ENCODE results near the gene ERI3.

The ERI3 gene

DNA sequence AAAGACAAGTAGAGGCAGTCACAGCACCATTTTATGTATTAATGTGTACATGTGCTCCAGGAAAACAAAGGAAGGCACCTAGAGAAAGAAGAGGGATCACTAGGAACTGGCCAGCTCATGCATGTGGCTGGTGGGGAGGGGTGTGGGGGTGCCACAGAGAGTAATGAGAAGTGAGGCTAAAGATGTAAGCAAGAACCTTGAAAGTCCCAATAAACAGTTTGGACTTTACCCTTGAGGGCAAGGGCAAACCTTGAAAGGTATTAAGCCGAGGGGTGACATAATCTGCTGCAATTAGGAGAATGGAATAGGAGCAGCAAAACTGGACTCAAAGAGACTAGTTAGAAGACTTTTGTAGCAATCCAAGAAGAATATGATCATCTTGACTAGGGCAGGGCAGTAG, 51.5 kb downstream of the ERI3 start:
- Mint-ChIP-seq H3K4me1 (peaks cover 31% of the 10 kb centered on the region), H3K4me3 (no peak overlapping the region)

DNA sequence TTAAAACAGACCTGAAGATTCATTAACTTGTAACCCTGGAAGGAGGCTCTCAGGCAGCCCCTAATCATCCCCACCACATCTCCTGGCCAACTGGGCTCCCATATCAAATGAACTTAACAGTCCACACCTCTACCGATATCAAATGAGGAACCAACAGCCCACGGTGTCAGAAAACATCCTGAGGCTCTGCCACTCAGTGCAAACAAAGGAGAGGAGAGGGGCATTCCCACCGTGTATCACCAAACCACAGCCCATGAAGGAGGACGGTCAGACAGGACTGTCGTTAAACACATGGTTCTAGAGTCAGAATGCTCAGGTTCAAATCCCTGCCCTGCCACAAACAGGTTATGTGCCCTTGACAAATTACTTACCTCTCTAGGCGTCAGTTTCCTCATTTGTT, 52.5 kb downstream of the ERI3 start:
- no peak overlapping the region for H3K4me3 Mint-ChIP-seq
- H3K36me3 Mint-ChIP-seq (ENCODE audit: low read depth): peaks cover 71% of the 10 kb centered on the region
- TF ChIP-seq, protein P1, sequence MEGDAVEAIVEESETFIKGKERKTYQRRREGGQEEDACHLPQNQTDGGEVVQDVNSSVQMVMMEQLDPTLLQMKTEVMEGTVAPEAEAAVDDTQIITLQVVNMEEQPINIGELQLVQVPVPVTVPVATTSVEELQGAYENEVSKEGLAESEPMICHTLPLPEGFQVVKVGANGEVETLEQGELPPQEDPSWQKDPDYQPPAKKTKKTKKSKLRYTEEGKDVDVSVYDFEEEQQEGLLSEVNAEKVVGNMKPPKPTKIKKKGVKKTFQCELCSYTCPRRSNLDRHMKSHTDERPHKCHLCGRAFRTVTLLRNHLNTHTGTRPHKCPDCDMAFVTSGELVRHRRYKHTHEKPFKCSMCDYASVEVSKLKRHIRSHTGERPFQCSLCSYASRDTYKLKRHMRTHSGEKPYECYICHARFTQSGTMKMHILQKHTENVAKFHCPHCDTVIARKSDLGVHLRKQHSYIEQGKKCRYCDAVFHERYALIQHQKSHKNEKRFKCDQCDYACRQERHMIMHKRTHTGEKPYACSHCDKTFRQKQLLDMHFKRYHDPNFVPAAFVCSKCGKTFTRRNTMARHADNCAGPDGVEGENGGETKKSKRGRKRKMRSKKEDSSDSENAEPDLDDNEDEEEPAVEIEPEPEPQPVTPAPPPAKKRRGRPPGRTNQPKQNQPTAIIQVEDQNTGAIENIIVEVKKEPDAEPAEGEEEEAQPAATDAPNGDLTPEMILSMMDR (IDR thresholded peaks at IDR 0.05; ENCODE audit: unreplicated experiment in 3 of 3): no peak
- H3K4me1 Mint-ChIP-seq: peaks cover 26% of the 10 kb centered on the region
- H3K9me3 Mint-ChIP-seq: no peaks in the 10 kb centered on the region
- peaks cover 3% of the 10 kb centered on the region for H3K27me3 Mint-ChIP-seq (ENCODE audit: low read depth)
- H3K27ac Mint-ChIP-seq: no peak overlapping the region

More for the DNA sequence above, 51.5 kb downstream of the ERI3 start:
- H3K36me3 Mint-ChIP-seq (ENCODE audit: low read depth): peaks cover 72% of the 10 kb centered on the region
- peak overlapping the region in 2 of 3 experiments; percentile 37 to 94 for H3K27ac Mint-ChIP-seq
- H3K27me3 Mint-ChIP-seq (ENCODE audit: low read depth): peaks cover 3% of the 10 kb centered on the region
- TF ChIP-seq, protein P1 (IDR thresholded peaks at IDR 0.05; ENCODE audit: unreplicated experiment in 3 of 3): no peak
- no peaks in the 10 kb centered on the region for H3K9me3 Mint-ChIP-seq

DNA sequence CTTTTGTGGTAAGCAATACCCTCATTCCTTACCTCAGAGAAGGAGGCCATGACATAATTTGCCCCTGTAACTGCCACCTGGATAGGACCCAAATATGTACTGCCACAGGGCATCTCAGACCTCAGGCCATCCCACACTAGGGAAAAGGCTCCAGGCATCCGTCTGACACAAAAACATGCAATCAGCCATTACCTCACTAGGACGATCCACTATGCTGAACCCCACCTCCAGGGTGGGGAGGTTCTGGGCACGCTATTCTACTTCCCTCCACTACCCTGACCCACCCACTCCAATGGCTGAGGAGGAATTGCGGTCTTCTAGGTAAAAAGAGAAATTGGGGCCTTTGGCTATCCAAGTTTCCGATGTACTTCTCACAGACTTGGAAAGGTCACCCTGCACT, 53.6 kb downstream of the ERI3 start:
- Mint-ChIP-seq H3K27ac (peak overlapping the region in 1 of 3 experiments; percentile 56), H3K4me1 (peaks cover 36% of the 10 kb centered on the region), H3K9me3 (no peaks in the 10 kb centered on the region), H3K4me3 (no peak overlapping the region), H3K36me3 (ENCODE audit: low read depth) (peaks cover 68% of the 10 kb centered on the region), H3K27me3 (ENCODE audit: low read depth) (peaks cover 3% of the 10 kb centered on the region)
- TF ChIP-seq, protein P1 (IDR thresholded peaks at IDR 0.05; ENCODE audit: unreplicated experiment in 3 of 3): no peak

DNA sequence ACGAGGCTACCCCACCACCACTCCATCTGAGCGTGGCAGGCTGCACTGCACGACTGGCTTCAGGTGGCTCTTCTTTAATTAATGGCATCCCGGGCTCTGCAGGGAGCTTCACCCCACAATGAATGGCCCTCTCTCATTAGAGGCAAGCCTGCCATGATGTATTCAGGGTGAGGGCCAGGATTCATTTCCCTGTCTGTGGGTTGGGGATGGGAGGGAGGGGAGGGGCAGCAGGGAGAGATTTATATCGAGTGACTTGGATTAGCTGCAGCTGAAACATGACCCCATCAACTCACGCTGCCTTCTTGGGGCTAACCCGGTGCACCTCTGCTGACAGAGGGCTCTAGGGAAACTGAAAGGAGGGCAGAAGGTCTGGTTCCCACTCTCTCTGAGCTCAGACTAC, 54.2 kb downstream of the ERI3 start:
- peak overlapping the region in 1 of 3 experiments; percentile 56 for H3K27ac Mint-ChIP-seq
- no peaks in the 10 kb centered on the region for H3K9me3 Mint-ChIP-seq
- TF ChIP-seq, protein P1 (IDR thresholded peaks at IDR 0.05; ENCODE audit: unreplicated experiment in 3 of 3): no peak
- peaks cover 3% of the 10 kb centered on the region for H3K27me3 Mint-ChIP-seq (ENCODE audit: low read depth)
- H3K4me1 Mint-ChIP-seq: peaks cover 36% of the 10 kb centered on the region
- no peak overlapping the region for H3K4me3 Mint-ChIP-seq
- peaks cover 66% of the 10 kb centered on the region for H3K36me3 Mint-ChIP-seq (ENCODE audit: low read depth)

DNA sequence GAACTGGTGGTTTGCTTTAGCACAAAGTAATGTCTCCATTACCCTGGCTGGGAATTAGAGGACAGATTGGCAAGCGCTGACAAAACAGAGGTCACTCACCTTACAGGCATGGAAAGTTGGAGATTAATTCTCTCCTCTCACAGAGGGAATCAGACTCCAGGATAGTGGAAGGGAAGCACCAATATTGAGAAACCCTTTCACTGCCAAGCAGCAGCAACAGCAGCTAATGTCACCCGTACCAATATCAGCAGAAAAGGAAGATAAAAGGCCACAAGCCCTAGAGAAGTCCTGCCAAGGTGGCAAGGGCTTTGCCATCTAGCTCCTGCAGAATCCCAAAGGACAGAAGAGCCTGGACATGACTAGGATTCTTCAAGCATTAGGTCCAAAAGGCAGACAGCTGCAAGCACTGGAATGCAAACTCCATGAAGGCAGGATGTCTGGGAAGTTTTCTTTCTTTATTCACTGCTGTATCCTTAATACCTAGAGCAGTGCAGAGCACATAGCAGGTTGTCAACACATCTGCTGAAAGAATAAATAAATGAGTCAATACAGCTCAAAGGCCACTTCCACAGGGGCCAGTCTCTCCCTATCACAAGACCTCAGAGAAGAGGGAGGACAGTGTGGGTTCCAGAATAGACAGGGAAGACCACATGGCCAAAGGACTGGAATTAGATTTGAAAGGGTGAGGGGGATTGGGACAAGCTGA, 57.2 kb downstream of the ERI3 start:
- H3K9me3 Mint-ChIP-seq: no peaks in the 10 kb centered on the region
- TF ChIP-seq, protein P1 (IDR thresholded peaks at IDR 0.05; ENCODE audit: unreplicated experiment in 3 of 3): no peak
- H3K27ac Mint-ChIP-seq: peak overlapping the region in 2 of 3 experiments; percentile 27 to 96
- no peak overlapping the region for H3K4me3 Mint-ChIP-seq
- peaks cover 64% of the 10 kb centered on the region for H3K36me3 Mint-ChIP-seq (ENCODE audit: low read depth)
- peaks cover 8% of the 10 kb centered on the region for H3K27me3 Mint-ChIP-seq (ENCODE audit: low read depth)
- H3K4me1 Mint-ChIP-seq: peaks cover 65% of the 10 kb centered on the region

DNA sequence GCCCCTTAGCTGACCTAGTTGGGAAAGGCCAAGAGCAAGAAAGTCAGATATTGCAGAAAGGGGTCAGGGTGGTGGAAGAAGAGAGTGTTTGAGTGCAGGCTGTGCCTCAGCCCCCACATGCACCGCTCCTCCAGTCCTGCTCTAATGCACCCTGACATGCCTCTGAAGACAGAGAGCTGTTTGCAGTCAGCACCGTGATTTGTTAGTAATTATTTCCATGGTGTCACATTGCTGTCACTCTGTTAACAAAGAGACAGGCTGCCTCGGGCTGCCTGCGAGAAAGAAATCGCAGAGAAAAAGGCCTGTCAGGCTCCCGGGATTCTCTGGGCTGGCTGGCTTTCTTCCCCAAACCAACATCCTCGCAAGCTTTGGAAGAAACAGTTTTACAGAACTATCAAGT, 58.3 kb downstream of the ERI3 start:
- no peak overlapping the region for H3K4me3 Mint-ChIP-seq
- peaks cover 8% of the 10 kb centered on the region for H3K27me3 Mint-ChIP-seq (ENCODE audit: low read depth)
- no peaks in the 10 kb centered on the region for H3K9me3 Mint-ChIP-seq
- TF ChIP-seq, protein P1 (IDR thresholded peaks at IDR 0.05; ENCODE audit: unreplicated experiment in 3 of 3): no peak
- peaks cover 66% of the 10 kb centered on the region for H3K4me1 Mint-ChIP-seq
- H3K27ac Mint-ChIP-seq: peak overlapping the region in 2 of 3 experiments; percentile 78 to 96
- H3K36me3 Mint-ChIP-seq (ENCODE audit: low read depth): peaks cover 66% of the 10 kb centered on the region

Measured in nephron (organoid).